Measurements from ENCODE around the gene C17orf107. TPM values are rescaled to one million over a fixed set of nuclear protein-coding genes. Genes with fewer than 3 reads are reported as not detected.

C17orf107 gene
- total RNA-seq, 1 experiment from 2014 or later, result 0.08 TPM

DNA sequence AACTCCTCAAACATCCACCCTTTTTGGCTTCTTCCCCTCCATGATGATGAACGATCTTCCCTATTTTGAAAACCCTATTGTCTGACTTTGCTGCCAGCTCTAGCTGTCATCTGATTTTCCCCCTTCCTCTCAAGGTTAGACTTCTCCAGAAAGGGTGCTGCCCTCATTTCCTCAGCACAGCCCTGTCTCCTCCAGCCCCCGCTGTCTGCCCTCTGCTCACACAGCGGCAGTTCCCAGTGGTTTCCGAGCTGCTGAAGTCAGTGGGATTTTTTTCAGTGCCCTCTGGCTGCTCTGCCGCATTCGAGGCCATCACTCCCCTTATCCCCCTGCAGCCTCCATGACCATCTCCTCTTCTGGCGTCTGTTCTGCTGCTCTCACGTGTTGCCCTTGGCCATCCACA, 26.6 kb upstream of the C17orf107 start:
- no peak for DNase-seq (ENCODE audit: low spot score)

DNA sequence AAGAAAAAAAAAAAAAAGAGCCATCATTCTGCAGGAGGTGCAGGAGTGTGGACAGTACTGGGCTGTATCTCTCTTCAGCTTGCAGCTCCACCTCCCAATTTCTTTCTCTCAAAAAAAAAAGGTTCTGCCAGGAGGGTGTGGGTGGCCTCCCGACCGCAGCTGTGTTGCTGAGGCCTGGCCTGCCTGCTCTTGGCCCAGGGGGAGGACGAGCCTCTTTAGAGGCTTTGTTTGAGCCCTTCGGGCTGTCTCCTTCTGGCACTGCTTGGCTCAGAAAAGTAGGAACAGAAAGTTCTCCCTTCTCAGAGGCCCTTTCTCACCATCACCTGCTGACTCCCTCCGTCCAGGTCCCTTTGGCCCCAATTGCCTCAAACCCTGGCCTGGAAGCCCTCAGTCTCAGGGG, 22.2 kb upstream of the C17orf107 start:
- no peak for DNase-seq (ENCODE audit: low spot score)

DNA sequence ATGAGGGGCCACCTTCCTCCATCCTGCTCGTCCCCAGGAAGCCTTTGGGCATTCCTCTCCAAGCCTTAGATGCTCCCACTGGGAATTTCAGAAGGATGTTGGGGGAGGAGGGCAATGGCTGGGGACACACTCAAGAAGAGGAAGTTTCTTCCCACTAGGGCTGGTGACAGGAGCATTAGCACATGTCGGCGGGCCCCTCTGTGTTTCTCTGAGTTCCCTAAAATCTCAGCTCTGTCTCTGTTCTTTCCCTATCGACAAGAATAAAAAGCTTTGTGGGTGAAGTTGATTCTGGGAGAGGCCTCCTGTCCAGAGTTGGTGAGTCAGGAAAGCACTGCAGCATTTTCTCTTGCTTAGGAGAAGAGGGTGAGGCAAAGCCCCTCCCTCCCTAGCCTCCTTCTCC, 19.7 kb upstream of the C17orf107 start:
- no peak for DNase-seq (ENCODE audit: low spot score)

DNA sequence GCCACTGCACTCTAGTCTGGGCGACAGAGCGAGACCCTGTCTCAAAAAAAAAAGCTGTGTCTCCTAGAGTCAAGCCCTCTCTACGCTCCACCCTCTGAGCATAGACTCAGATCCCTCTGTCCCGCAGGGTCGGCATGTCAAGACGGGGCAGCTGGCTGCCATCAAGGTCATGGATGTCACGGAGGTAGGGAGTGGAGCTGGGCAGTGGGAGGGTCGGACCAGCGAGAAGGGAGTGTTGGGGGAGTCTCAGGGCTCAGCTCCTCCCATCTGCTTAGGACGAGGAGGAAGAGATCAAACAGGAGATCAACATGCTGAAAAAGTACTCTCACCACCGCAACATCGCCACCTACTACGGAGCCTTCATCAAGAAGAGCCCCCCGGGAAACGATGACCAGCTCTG, 18.5 kb upstream of the C17orf107 start:
- no peak for DNase-seq (ENCODE audit: low spot score)

- DNase-seq (ENCODE audit: low spot score), result no peak
Observed at GRCh38 chr17:4881761-4882555, 17.4 kb upstream of the C17orf107 start.

- DNase-seq (ENCODE audit: low spot score), result no peak
Observed at GRCh38 chr17:4884489-4884888, 14.8 kb upstream of the C17orf107 start.

DNA sequence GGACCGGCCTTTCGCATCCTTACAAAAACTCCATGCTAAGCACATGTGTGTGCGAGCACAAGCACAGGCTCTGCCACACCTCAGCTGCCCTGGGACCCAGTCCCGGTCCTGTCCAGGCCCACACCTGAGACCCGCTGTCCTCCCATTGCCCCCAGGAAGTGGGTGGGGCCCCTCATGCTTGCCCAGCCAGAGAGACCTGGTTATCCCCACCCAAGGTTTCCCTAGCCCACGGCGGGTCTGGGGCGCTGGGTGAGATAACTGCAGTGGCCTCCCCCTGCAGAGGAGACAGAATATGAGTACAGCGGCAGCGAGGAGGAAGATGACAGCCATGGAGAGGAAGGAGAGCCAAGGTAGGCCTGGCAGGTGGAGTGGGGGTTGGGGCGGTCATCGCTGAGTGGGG, 12.5 kb upstream of the C17orf107 start:
- no peak for DNase-seq (ENCODE audit: low spot score)

DNA sequence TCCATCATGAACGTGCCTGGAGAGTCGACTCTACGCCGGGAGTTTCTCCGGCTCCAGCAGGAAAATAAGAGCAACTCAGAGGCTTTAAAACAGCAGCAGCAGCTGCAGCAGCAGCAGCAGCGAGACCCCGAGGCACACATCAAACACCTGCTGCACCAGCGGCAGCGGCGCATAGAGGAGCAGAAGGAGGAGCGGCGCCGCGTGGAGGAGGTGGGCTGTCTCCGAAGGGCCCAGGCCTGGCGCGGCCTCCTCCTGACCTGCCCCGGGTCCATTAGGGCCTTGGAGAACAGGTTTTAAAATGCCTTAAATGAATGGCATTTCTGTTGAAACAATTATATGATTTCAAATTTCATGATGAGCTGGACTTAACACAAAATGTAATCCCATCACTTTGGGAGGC, 11.8 kb upstream of the C17orf107 start:
- no peak for DNase-seq (ENCODE audit: low spot score)

- no peak for DNase-seq (ENCODE audit: low spot score)
Observed at GRCh38 chr17:4891411-4892410, 7.6 kb upstream of the C17orf107 start.

DNA sequence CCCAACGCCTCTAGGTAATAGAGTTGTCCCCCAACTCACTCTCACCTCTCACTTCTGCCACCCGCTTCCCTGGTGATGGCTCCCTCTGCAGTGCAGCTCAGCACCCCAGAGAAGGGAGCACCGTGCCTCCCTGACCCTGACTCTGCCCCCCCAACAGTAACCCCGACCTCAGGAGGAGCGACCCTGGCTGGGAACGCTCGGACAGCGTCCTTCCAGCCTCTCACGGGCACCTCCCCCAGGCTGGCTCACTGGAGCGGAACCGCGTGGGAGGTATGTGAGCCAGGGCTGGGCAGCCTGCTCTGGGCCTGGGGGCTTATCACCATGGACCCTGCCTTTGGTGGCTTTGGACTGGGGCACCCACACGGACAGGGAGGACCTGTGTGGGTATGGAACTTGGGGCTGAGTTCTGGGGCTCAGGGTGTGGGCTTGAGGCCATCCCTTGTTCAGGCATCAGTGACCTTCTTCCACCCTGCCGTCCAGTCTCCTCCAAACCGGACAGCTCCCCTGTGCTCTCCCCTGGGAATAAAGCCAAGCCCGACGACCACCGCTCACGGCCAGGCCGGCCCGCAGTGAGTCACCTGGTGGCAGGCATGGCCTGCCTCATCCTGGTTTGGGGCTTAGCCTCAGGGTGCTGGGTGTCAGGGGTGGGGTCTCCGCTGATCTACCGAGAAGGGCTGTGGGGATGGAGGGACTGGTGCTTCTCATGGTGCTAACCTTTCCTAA, 6.7 kb upstream of the C17orf107 start:
- no peak for DNase-seq (ENCODE audit: low spot score)

DNA sequence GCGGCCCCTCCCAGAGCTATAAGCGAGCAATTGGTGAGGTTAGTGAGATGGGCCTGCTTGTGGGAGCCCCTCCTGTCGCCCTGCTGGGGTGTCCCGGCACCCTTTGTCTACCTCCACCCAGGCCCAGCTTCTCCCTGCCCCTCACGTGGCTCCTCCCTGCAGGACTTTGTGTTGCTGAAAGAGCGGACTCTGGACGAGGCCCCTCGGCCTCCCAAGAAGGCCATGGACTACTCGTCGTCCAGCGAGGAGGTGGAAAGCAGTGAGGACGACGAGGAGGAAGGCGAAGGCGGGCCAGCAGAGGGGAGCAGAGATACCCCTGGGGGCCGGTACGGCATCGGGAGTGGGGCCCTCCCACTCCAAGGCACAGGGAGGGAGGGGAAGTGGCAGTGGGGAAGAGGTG, 6.1 kb upstream of the C17orf107 start:
- DNase-seq (ENCODE audit: low spot score), result no peak

- no peak for DNase-seq (ENCODE audit: low spot score)
Observed at GRCh38 chr17:4893721-4894560, 5.4 kb upstream of the C17orf107 start.

DNA sequence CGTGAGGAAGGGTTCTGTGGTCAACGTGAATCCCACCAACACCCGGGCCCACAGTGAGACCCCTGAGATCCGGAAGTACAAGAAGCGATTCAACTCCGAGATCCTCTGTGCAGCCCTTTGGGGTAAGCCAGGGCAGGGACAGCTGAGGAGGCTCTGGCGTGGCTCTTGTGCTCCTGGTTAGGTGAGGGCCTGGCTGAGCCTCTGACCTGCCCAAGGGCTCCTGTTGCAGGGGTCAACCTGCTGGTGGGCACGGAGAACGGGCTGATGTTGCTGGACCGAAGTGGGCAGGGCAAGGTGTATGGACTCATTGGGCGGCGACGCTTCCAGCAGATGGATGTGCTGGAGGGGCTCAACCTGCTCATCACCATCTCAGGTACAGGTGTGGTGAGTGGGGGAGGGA, 4.2 kb upstream of the C17orf107 start:
- DNase-seq (ENCODE audit: low spot score), result no peak

DNA sequence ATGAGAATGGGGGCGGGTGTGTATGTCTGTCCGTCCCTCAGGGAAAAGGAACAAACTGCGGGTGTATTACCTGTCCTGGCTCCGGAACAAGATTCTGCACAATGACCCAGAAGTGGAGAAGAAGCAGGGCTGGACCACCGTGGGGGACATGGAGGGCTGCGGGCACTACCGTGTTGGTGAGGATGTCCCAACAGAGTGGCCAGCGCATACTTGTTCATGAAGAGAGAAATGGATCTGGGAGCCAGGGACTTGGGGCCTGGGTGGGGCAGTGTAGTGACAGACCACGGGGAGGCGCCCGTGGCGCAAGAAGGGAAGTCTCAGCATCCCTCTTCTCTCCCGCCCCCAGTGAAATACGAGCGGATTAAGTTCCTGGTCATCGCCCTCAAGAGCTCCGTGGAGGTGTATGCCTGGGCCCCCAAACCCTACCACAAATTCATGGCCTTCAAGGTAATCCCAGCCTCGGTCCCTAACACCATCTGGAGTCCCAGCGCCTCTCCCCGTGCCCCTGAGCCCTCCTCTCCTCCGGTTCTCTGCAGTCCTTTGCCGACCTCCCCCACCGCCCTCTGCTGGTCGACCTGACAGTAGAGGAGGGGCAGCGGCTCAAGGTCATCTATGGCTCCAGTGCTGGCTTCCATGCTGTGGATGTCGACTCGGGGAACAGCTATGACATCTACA, 3.5 kb upstream of the C17orf107 start:
- no peak for DNase-seq (ENCODE audit: low spot score)

GRCh38 chr17:4896332-4897197, 2.8 kb upstream of the C17orf107 start:
- no peak for DNase-seq (ENCODE audit: low spot score)

- DNase-seq (ENCODE audit: low spot score), result no peak
Observed at GRCh38 chr17:4897198-4897687, 2.1 kb upstream of the C17orf107 start.

GRCh38 chr17:4897785-4898184, 1.6 kb upstream of the C17orf107 start:
- DNase-seq (ENCODE audit: low spot score), result no peak

DNA sequence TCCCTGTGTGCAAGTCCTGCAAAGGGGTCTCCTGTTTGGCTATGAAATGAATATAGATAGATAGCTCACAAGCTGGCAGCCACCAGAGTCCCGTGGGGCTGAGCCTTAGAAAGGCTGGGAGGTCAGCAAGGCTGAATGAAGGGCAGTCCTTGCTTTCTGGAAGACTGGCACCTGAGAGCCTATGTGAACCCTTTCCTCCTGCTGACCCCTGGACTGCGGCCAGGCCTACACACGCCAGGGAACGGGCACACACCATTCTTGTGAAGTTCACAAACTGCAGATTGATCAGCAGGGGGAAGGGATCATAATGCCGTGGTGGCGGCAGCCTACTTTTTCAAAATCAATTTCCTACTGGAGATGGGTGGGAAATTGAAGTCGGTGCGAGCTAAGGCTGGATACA, 985 bp upstream of the C17orf107 start:
- no peak for DNase-seq (ENCODE audit: low spot score)

DNA sequence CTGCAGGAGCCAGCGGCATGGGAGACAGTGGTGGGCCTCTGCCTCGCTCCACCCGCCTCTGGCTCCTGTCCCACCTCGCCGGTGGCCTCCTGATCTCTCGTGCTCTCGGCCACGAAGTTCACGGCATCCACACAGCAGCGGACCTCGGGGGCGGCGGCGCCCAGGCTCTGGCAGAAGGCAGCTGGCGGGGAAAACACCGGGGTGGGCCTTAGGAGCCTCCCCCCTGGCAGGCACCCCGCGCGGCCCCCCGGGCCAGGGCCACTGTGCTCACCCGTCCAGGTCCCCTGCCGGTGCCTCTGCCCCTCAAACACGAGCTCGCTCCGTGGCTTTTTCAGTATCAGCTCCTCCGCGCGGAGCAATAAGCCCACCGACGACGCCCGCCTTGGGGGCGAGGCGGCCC, 409 bp upstream of the C17orf107 start:
- no peak for DNase-seq (ENCODE audit: low spot score)

All from H4 (cell line).